Endothelial cell of umbilical vein (primary cell): ENCODE data around the gene SLMAP. TPM values are rescaled to one million over a fixed set of nuclear protein-coding genes. Genes with fewer than 3 reads are reported as not detected.

Experiments
- BruUV-seq: library from RNA; stranded (reverse); fragments of 400-500 nt; replicated peaks from 2 replicates; lab custom pipeline; 2021; lab: Mats Ljungman, UMichigan
- CTCF ChIA-PET: fragments of 300-600, 350-600 bp; sonication (Branson Sonifier 250); formaldehyde crosslinking; loops from one replicate; lab custom pipeline; 2021; ENCODE audit warnings: antibody characterized with exemption, inconsistent platforms; lab: Charles Lee
- POLR2A ChIA-PET: fragments of 300-600, 350-600 bp; sonication (Branson Sonifier 250); formaldehyde crosslinking; loops from one replicate; lab custom pipeline; 2021; ENCODE audit warnings: antibody characterized with exemption, inconsistent platforms; lab: Charles Lee
- DNase-seq: peaks from one replicate; pipeline ENCODE4 v3.0.0-alpha.2; 2011; ENCODE audit warnings: low read depth, low spot score
- FAIRE-seq: peaks from 2 replicates; lab custom pipeline; 2011; peaks lifted over from hg19 to GRCh38; lab: Jason Lieb, UNC
- H2AFZ ChIP-seq: 2 replicates; pipeline ENCODE4 v1.6.0; 2012; ENCODE audit warnings: low read depth, low read length, control low read depth, inconsistent platforms
- H3K27ac ChIP-seq: 2 replicates; pipeline ENCODE4 v1.5.1; 2011; ENCODE audit warnings: low read depth, mild to moderate bottlenecking, control low read depth, low read length, moderate library complexity; ENCODE audit not compliant: insufficient read depth
- H3K27me3 ChIP-seq, 2 experiments: 2 replicates each; pipeline versions ENCODE4 v1.6.0 to v1.6.1; 2011; ENCODE audit warnings: low read length in 2 of 2, mixed read lengths in 1 of 2; ENCODE audit not compliant: control insufficient read depth in 2 of 2, insufficient read depth in 2 of 2
- H3K36me3 ChIP-seq, 2 experiments: 2 replicates in 1 of 2; 3 replicates in 1 of 2; pipeline ENCODE4 v1.5.1; 2011; ENCODE audit warnings: low read length in 2 of 2, mild to moderate bottlenecking in 1 of 2, moderate library complexity in 1 of 2; ENCODE audit not compliant: control insufficient read depth in 2 of 2, insufficient read depth in 2 of 2; ENCODE audit errors: extremely low read depth in 1 of 2
- H3K4me1 ChIP-seq: 3 replicates; pipeline ENCODE4 v1.5.1; 2011; ENCODE audit warnings: mild to moderate bottlenecking, low read length; ENCODE audit not compliant: control insufficient read depth, insufficient read depth; ENCODE audit errors: extremely low read depth
- H3K4me2 ChIP-seq: 2 replicates; pipeline ENCODE4 v1.6.1; 2011; ENCODE audit warnings: low read length, control low read depth, mixed read lengths; ENCODE audit not compliant: insufficient read depth
- H3K4me3 ChIP-seq, 3 experiments: fragments of 200-600 bp in 1 of 3; sonication (generic), shearing (Covaris generic) in 1 of 3; replicated peaks in 1 of 3; 2 replicates each; pipeline ENCODE4 v1.5.1; 2011 to 2016; ENCODE audit warnings: control low read depth in 3 of 3, low read length in 3 of 3, mild to moderate bottlenecking in 2 of 3, inconsistent platforms in 1 of 3, low read depth in 1 of 3, moderate library complexity in 1 of 3; ENCODE audit not compliant: insufficient read depth in 1 of 3
- H3K79me2 ChIP-seq: 2 replicates; pipeline ENCODE4 v1.6.0; 2012; ENCODE audit warnings: low read length, inconsistent platforms; ENCODE audit not compliant: control insufficient read depth, insufficient read depth
- H3K9ac ChIP-seq: replicated peaks from 2 replicates; pipeline ENCODE3; 2011; ENCODE audit warnings: low read length, control low read depth; ENCODE audit not compliant: insufficient read depth; ENCODE audit errors: extremely low read depth
- H3K9me1 ChIP-seq: replicated peaks from 3 replicates; pipeline ENCODE4 v1.6.0; 2011; ENCODE audit warnings: mild to moderate bottlenecking, low read length; ENCODE audit not compliant: control insufficient read depth, insufficient read depth; ENCODE audit errors: extremely low read depth
- H3K9me3 ChIP-seq: replicated peaks from 2 replicates; pipeline ENCODE4 v1.5.1; 2012; ENCODE audit warnings: low read length, inconsistent platforms; ENCODE audit not compliant: control insufficient read depth, insufficient read depth
- H4K20me1 ChIP-seq: replicated peaks from 2 replicates; pipeline ENCODE3; 2011; ENCODE audit warnings: mild to moderate bottlenecking, low read length; ENCODE audit not compliant: control insufficient read depth, insufficient read depth; ENCODE audit errors: extremely low read depth
- CTCF ChIP-seq, 2 donors: IDR thresholded peaks; 1 replicate in 1 of 2; 2 replicates in 1 of 2; pipeline ENCODE4 v1.5.1; 2011; ENCODE audit warnings: low read length in 2 of 2, mild to moderate bottlenecking in 2 of 2, moderate library complexity in 2 of 2, control low read depth in 1 of 2, inconsistent platforms in 1 of 2, low read depth in 1 of 2; ENCODE audit not compliant: insufficient read depth in 1 of 2; ENCODE audit errors: extremely low read depth in 1 of 2
- EZH2 ChIP-seq: IDR thresholded peaks from 2 replicates; pipeline ENCODE4 v1.6.1; 2012; ENCODE audit warnings: borderline replicate concordance, low read depth, mild to moderate bottlenecking, moderate library complexity, low read length, inconsistent platforms; ENCODE audit not compliant: severe bottlenecking
- FOS ChIP-seq: IDR thresholded peaks from 2 replicates; pipeline ENCODE4 v1.6.1; 2011; ENCODE audit warnings: mild to moderate bottlenecking, low read length, moderate library complexity, borderline replicate concordance; ENCODE audit not compliant: insufficient read depth
- GATA2 ChIP-seq: IDR thresholded peaks from 2 replicates; pipeline ENCODE4 v1.7.0; 2011; ENCODE audit warnings: low read depth, mild to moderate bottlenecking, moderate library complexity, mixed read lengths, low read length; ENCODE audit not compliant: insufficient read length, insufficient read depth
- JUN ChIP-seq: IDR thresholded peaks from 2 replicates; pipeline ENCODE4 v1.6.1; 2011; ENCODE audit warnings: borderline replicate concordance, low read depth; ENCODE audit not compliant: insufficient read length, insufficient read depth
- MAX ChIP-seq: IDR thresholded peaks from 2 replicates; pipeline ENCODE4 v1.6.1; 2011; ENCODE audit not compliant: insufficient read depth, insufficient read length
- MYC ChIP-seq: IDR thresholded peaks from one replicate; pipeline ENCODE4 v1.6.1; 2011; ENCODE audit warnings: mild to moderate bottlenecking, low read depth, low read length
- POLR2A ChIP-seq: IDR thresholded peaks from 2 replicates; pipeline ENCODE4 v1.6.1; 2012; ENCODE audit warnings: low read depth, mild to moderate bottlenecking, control low read depth, low read length
- POLR2AphosphoS5 ChIP-seq: IDR thresholded peaks from 2 replicates; pipeline ENCODE4 v1.6.1; 2012; ENCODE audit warnings: low read depth, mild to moderate bottlenecking, control low read depth, low read length, moderate library complexity; ENCODE audit not compliant: insufficient read depth
- dilution Hi-C: fragments of 300-500 bp; cut with MboI; formaldehyde crosslinking; loops from one replicate; pipeline ENCODE4 v1.15.0; 2019; ENCODE audit warnings: low sequenced_read_pairs; ENCODE audit not compliant: extremely low pct_ligation_motif_present
- intact Hi-C: fragments of 100-400 bp; cut with micrococcal nuclease; formaldehyde crosslinking; loops from one replicate; pipeline ENCODE4 v1.10.0; 2022
- polyA plus RNA-seq, 4 experiments: library from polyadenylated mRNA; depleted of rRNA in 3 of 4; stranded (reverse) in 3 of 4; unstranded in 1 of 4; fragments of >200 nt; gene quantifications; 2 replicates each; pipeline versions ENCODE4 v1.2.1 to v1.2.3, GENCODE V29; 2011 to 2012; ENCODE audit warnings: missing spikeins in 1 of 4
- total RNA-seq: library from RNA; stranded (reverse); gene quantifications from 2 replicates; pipeline ENCODE4 v1.2.3, GENCODE V29; 2021

Gene SLMAP
- total and polyA plus RNA-seq, 2 donors (not counting 3 experiments of a cell fraction or from before 2014, with no cell fraction given): 9.8 to 54.7 TPM

- intact Hi-C loops: loop anchor here (1.0 to 5.0 kb wide), 6 partner anchors 46 to 360 kb away; partner anchors contain the start of genes ARF4 and PDE12
- BruUV-seq: no TSS peak
Observed at GRCh38 chr3:57756528-57757401, 656 bp downstream of the SLMAP start.

GRCh38 chr3:57757642-57758297, 1.7 kb downstream of the SLMAP start:
- TF ChIP-seq CTCF (IDR thresholded peaks at IDR 0.05; ENCODE audit: extremely low read depth in 1 of 2, insufficient read depth in 1 of 2, low read depth in 1 of 2, low read length in 2 of 2) (no peak), MAX (no peak), EZH2 (no peak), GATA2 (no peak), POLR2AphosphoS5 (no peak), MYC (no peak), FOS (no peak), POLR2A (no peak), JUN (no peak)

More at GRCh38 chr3:57756528-57757401, 656 bp downstream of the SLMAP start:
- no peaks in the 10 kb centered on the region for H3K9me1 ChIP-seq
- H3K27me3 ChIP-seq: no peaks in the 10 kb centered on the region
- H3K9ac ChIP-seq: peak overlapping the region; percentile 97
- FAIRE-seq (peak; percentile 68), DNase-seq (peak; percentile 56)
- H3K36me3 ChIP-seq: no peaks in the 10 kb centered on the region
- H3K27ac ChIP-seq: peak overlapping the region; percentile 92
- ChIA-PET CTCF (interaction anchor here (0.8 to 1.8 kb wide), 6 partner anchors 8 to 359 kb away, joined by 3 to 10 read pairs (median 5); no protein-coding TSS in a partner anchor), POLR2A (interaction anchor here (1.2 to 1.5 kb wide), 2 partner anchors 64 to 160 kb away, joined by 7 to 8 read pairs; partner anchors contain the start of genes ARF4 and DENND6A)
- dilution Hi-C loops: no loop called here
- H3K79me2 ChIP-seq: peaks cover 52% of the 10 kb centered on the region
- peaks cover 3% of the 10 kb centered on the region for H4K20me1 ChIP-seq
- H2AFZ ChIP-seq: peak overlapping the region; percentile 46
- H3K4me3 ChIP-seq: peak overlapping the region; percentile 73 to 97 (median 84)
- peak overlapping the region; percentile 97 for H3K4me2 ChIP-seq
- TF ChIP-seq FOS (peak; percentile 67), JUN (no peak)
- peaks cover 32% of the 10 kb centered on the region for H3K4me1 ChIP-seq
- no peaks in the 10 kb centered on the region for H3K9me3 ChIP-seq

More at GRCh38 chr3:57757642-57758297, 1.7 kb downstream of the SLMAP start:
- ChIA-PET CTCF (interaction anchor here (1.1 to 2.1 kb wide), 8 partner anchors 10 to 360 kb away, joined by 3 to 14 read pairs (median 6); no protein-coding TSS in a partner anchor), POLR2A (no interaction called here)
- Histone ChIP-seq H3K27ac (no peak overlapping the region), H2AFZ (no peak overlapping the region), H3K79me2 (peaks cover 56% of the 10 kb centered on the region), H3K4me3 (peak overlapping the region; percentile 73 to 97 (median 84)), H3K4me2 (peak overlapping the region; percentile 97), H3K9ac (peak overlapping the region; percentile 97), H3K27me3 (no peaks in the 10 kb centered on the region), H3K36me3 (no peaks in the 10 kb centered on the region), H3K9me1 (no peaks in the 10 kb centered on the region), H4K20me1 (peaks cover 3% of the 10 kb centered on the region), H3K9me3 (no peaks in the 10 kb centered on the region), H3K4me1 (peaks cover 23% of the 10 kb centered on the region)
- dilution Hi-C loops: no loop called here
- DNase-seq (peak; percentile 39), FAIRE-seq (no peak)
- intact Hi-C loops: loop anchor here (2.0 to 5.0 kb wide), 4 partner anchors 45 to 361 kb away; partner anchors contain the start of gene PDE12
- TSS peak; percentile 25 for BruUV-seq
